Mammary epithelial cell (primary cell): Measurements from ENCODE around the gene XAGE5.

Experiments used
- CTCF ChIP-seq, 2 donors: IDR thresholded peaks in 1 of 2; conservative IDR thresholded peaks in 1 of 2; 2 replicates each; pipeline ENCODE4 v1.5.1; 2011 to 2012; ENCODE audit warnings: inconsistent platforms in 2 of 2, low read length in 2 of 2, mild to moderate bottlenecking in 2 of 2, control low read depth in 1 of 2, low read depth in 1 of 2; ENCODE audit not compliant: insufficient read depth in 1 of 2; ENCODE audit errors: extremely low read depth in 1 of 2
- EZH2 ChIP-seq: IDR thresholded peaks from 2 replicates; pipeline ENCODE4 v1.6.1; 2012; ENCODE audit warnings: low read length, inconsistent platforms, borderline replicate concordance

- TF ChIP-seq CTCF (conservative IDR thresholded peaks at IDR 0.05 in 1 of 2, IDR thresholded peaks at IDR 0.05 in 1 of 2; ENCODE audit: extremely low read depth in 1 of 2, insufficient read depth in 1 of 2, low read depth in 1 of 2, low read length in 2 of 2) (no peak), EZH2 (no peak)
Measured at GRCh38 chrX:52811065-52811625, at the start of gene XAGE5.
